HL-60 (cell line): ENCODE measurements around the gene KDF1.

Experiments used
- DNase-seq, 2 experiments: peaks; one replicate each; pipeline ENCODE4 v3.0.0-alpha.2; 2010 to 2020; ENCODE audit warnings: low read depth in 1 of 2, low spot score in 1 of 2
- H3K27ac ChIP-seq: fragments of 250-450 bp; sonication (Bioruptor Pico); replicated peaks from 2 replicates; pipeline ENCODE4 v1.5.1; 2020; ENCODE audit warnings: mild to moderate bottlenecking, moderate library complexity
- H3K27me3 ChIP-seq: fragments of 250-450 bp; sonication (Bioruptor Pico); 2 replicates; pipeline ENCODE4 v1.5.1; 2021; ENCODE audit warnings: mild to moderate bottlenecking, moderate library complexity; ENCODE audit not compliant: insufficient read depth, poor library complexity, severe bottlenecking
- H3K4me3 ChIP-seq: replicated peaks from 2 replicates; pipeline ENCODE4 v1.5.1; 2011; ENCODE audit warnings: mild to moderate bottlenecking, control low read depth, low read length; ENCODE audit not compliant: insufficient read depth
- CTCF ChIP-seq: IDR thresholded peaks from one replicate; pipeline ENCODE4 v1.5.1; 2011; ENCODE audit warnings: low read length, control low read depth, inconsistent platforms; ENCODE audit not compliant: insufficient read depth
- GABPA ChIP-seq: IDR thresholded peaks from 2 replicates; pipeline ENCODE4 v1.6.1; 2012; ENCODE audit warnings: low read depth
- POLR2AphosphoS5 ChIP-seq: IDR thresholded peaks from 2 replicates; pipeline ENCODE4 v1.6.1; 2012; ENCODE audit warnings: low read depth
- REST ChIP-seq: IDR thresholded peaks from 2 replicates; pipeline ENCODE4 v1.6.1; 2012; ENCODE audit warnings: low read depth; ENCODE audit not compliant: insufficient replicate concordance
- SPI1 ChIP-seq: IDR thresholded peaks from 2 replicates; pipeline ENCODE4 v1.6.1; 2012; ENCODE audit warnings: low read depth, mild to moderate bottlenecking, borderline replicate concordance

The KDF1 gene

GRCh38 chr1:26972390-26972789, 12.1 kb upstream of the KDF1 start:
- H3K4me3 ChIP-seq: no peak overlapping the region
- TF ChIP-seq POLR2AphosphoS5 (no peak), CTCF (no peak), REST (no peak), SPI1 (no peak), GABPA (no peak)
- no peak overlapping the region for H3K27ac ChIP-seq
- no peaks in the 10 kb centered on the region for H3K27me3 ChIP-seq
- DNase-seq: no peak

- no peak for DNase-seq
- no peaks in the 10 kb centered on the region for H3K27me3 ChIP-seq
- no peak for TF ChIP-seq GABPA
- no peak for TF ChIP-seq SPI1
- no peak overlapping the region for H3K4me3 ChIP-seq
- no peak overlapping the region for H3K27ac ChIP-seq
These were observed 11.3 kb upstream of the KDF1 start for GRCh38 chr1:26971590-26971989.

- H3K27ac ChIP-seq: no peak overlapping the region
- no peak for TF ChIP-seq CTCF
- no peak for TF ChIP-seq POLR2AphosphoS5
- no peak for TF ChIP-seq SPI1
- no peak for DNase-seq
These were observed 10.5 kb upstream of the KDF1 start for GRCh38 chr1:26970810-26971209.

GRCh38 chr1:26965628-26966027, 5.4 kb upstream of the KDF1 start:
- DNase-seq: no peak
- H3K27ac ChIP-seq: no peak overlapping the region
- H3K4me3 ChIP-seq: no peak overlapping the region
- TF ChIP-seq REST: no peak
- TF ChIP-seq GABPA: no peak
- no peak for TF ChIP-seq POLR2AphosphoS5
- TF ChIP-seq CTCF: no peak
- TF ChIP-seq SPI1: no peak
- peaks cover 14% of the 10 kb centered on the region for H3K27me3 ChIP-seq

More at GRCh38 chr1:26970810-26971209, 10.5 kb upstream of the KDF1 start:
- no peak overlapping the region for H3K4me3 ChIP-seq
- H3K27me3 ChIP-seq: peaks cover 3% of the 10 kb centered on the region
